ENCODE measurements around the gene TSPYL2. TPM values are rescaled to one million over a fixed set of nuclear protein-coding genes. Genes with fewer than 3 reads are reported as not detected.

Gene TSPYL2
- total RNA-seq, 1 donor from 2014 or later = 3.2 TPM

GRCh38 chrX:53116101-53116500 is 33.9 kb downstream of the TSPYL2 start:
- TF ChIP-seq CTCF (conservative IDR thresholded peaks at IDR 0.05; ENCODE audit: low read depth, low read length) = no peak
- H3K4me3 ChIP-seq (ENCODE audit: low read depth, low read length) = no peak overlapping the region
- DNase-seq (ENCODE audit: low read depth) = no peak

- no peak for TF ChIP-seq CTCF (conservative IDR thresholded peaks at IDR 0.05; ENCODE audit: low read depth, low read length)
- DNase-seq (ENCODE audit: low read depth) = no peak
- no peak overlapping the region for H3K4me3 ChIP-seq (ENCODE audit: low read depth, low read length)
These were observed 39.8 kb downstream of the TSPYL2 start for GRCh38 chrX:53122013-53122412.

- DNase-seq (ENCODE audit: low read depth) = no peak
- TF ChIP-seq CTCF (conservative IDR thresholded peaks at IDR 0.05; ENCODE audit: low read depth, low read length) = no peak
These were observed 43.3 kb downstream of the TSPYL2 start for GRCh38 chrX:53125506-53125905.

GRCh38 chrX:53126377-53126776 is 44.2 kb downstream of the TSPYL2 start:
- DNase-seq (ENCODE audit: low read depth) = no peak
- H3K4me3 ChIP-seq (ENCODE audit: low read depth, low read length) = no peak overlapping the region
- TF ChIP-seq CTCF (conservative IDR thresholded peaks at IDR 0.05; ENCODE audit: low read depth, low read length) = no peak

More at GRCh38 chrX:53125506-53125905, 43.3 kb downstream of the TSPYL2 start:
- H3K4me3 ChIP-seq (ENCODE audit: low read depth, low read length) = no peak overlapping the region

- no peak overlapping the region for H3K4me3 ChIP-seq (ENCODE audit: low read depth, low read length)
- no peak for TF ChIP-seq CTCF (conservative IDR thresholded peaks at IDR 0.05; ENCODE audit: low read depth, low read length)
- no peak for DNase-seq (ENCODE audit: low read depth)
These were observed 46.1 kb downstream of the TSPYL2 start for GRCh38 chrX:53128097-53128749.

GRCh38 chrX:53133400-53133799 is 51.2 kb downstream of the TSPYL2 start:
- no peak for TF ChIP-seq CTCF (conservative IDR thresholded peaks at IDR 0.05; ENCODE audit: low read depth, low read length)
- no peak overlapping the region for H3K4me3 ChIP-seq (ENCODE audit: low read depth, low read length)
- DNase-seq (ENCODE audit: low read depth) = no peak

GRCh38 chrX:53135581-53135980 is 53.4 kb downstream of the TSPYL2 start:
- H3K4me3 ChIP-seq (ENCODE audit: low read depth, low read length) = no peak overlapping the region
- TF ChIP-seq CTCF (conservative IDR thresholded peaks at IDR 0.05; ENCODE audit: low read depth, low read length) = no peak
- DNase-seq (ENCODE audit: low read depth) = no peak
